Measurements from ENCODE around the gene NSG1.

NSG1 gene

GRCh38 chr4:4411906-4412305 lies 25.0 kb downstream of the NSG1 start:
- Histone ChIP-seq H4K20me1 (ENCODE audit: insufficient read depth, low read length, poor library complexity, severe bottlenecking) (no peaks in the 10 kb centered on the region), H3F3A (ENCODE audit: low read depth) (no peaks in the 10 kb centered on the region), H3K27me3 (ENCODE audit: insufficient read depth, low read length, poor library complexity, severe bottlenecking) (no peaks in the 10 kb centered on the region), H3K79me2 (ENCODE audit: insufficient read depth, low read length) (no peaks in the 10 kb centered on the region), H3K36me3 (ENCODE audit: insufficient read depth, low read length) (no peaks in the 10 kb centered on the region), H3K9me3 (ENCODE audit: insufficient read depth, low read depth, low read length) (no peaks in the 10 kb centered on the region), H2AFZ (ENCODE audit: low read length) (no peak overlapping the region), H3K4me2 (ENCODE audit: low read depth, low read length, poor library complexity, severe bottlenecking) (no peak overlapping the region), H3K9me2 (replicated peaks; ENCODE audit: low read depth, low read length) (no peaks in the 10 kb centered on the region), H3K9ac (ENCODE audit: low read depth, low read length, poor library complexity, severe bottlenecking) (no peak overlapping the region), H3K4me1 (ENCODE audit: insufficient read depth, low read length, poor library complexity, severe bottlenecking) (no peaks in the 10 kb centered on the region), H3K4me3 (ENCODE audit: low read length, poor library complexity, severe bottlenecking) (no peak overlapping the region)
- no peak for TF ChIP-seq CTCF (conservative IDR thresholded peaks at IDR 0.05; ENCODE audit: low read length)
- no peak for TF ChIP-seq EZH2phosphoT487 (IDR thresholded peaks at IDR 0.05; ENCODE audit: borderline replicate concordance)

DNA sequence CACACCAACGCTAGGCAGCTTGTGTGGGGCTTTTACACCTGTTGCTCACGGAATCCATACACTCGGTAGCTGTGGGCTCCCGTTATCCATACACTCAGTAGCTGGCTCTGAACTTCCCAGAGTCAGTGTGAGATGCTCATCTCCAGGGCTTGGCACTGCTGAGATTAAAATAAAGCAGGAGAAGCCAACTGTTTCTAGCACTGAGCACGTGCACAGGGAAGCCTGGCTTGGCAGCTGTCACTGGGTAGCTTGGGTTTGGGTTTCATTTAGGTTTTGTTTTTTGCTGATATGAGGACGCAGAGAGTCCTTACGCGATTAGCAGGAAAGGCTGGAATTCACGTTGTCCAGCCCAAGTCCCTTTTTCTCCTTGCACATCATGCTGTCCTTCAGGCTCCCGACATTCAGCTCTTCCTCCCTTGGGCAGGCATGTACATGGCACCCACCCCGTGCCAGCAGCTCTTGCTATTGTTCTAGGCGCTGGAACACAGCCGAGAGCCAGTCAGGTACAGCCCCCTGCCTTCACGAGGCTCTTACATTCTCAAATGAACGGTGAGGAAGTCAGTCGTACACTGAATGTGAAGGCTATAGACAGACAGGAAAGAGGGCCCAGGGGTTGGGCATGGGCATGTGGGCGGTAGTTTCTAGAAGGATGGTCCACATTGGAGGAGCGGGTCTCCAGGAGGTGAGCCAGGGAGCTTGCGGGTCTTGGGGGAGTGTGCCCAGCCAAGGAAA lies 25.9 kb downstream of the NSG1 start:
- Histone ChIP-seq H3K9me3 (ENCODE audit: insufficient read depth, low read depth, low read length) (no peaks in the 10 kb centered on the region), H3K9me2 (replicated peaks; ENCODE audit: low read depth, low read length) (no peaks in the 10 kb centered on the region), H3K27me3 (ENCODE audit: insufficient read depth, low read length, poor library complexity, severe bottlenecking) (no peaks in the 10 kb centered on the region), H3K79me2 (ENCODE audit: insufficient read depth, low read length) (no peaks in the 10 kb centered on the region), H3F3A (ENCODE audit: low read depth) (no peaks in the 10 kb centered on the region), H3K4me3 (ENCODE audit: low read length, poor library complexity, severe bottlenecking) (no peak overlapping the region), H4K20me1 (ENCODE audit: insufficient read depth, low read length, poor library complexity, severe bottlenecking) (no peaks in the 10 kb centered on the region), H3K9ac (ENCODE audit: low read depth, low read length, poor library complexity, severe bottlenecking) (no peak overlapping the region), H3K4me2 (ENCODE audit: low read depth, low read length, poor library complexity, severe bottlenecking) (no peak overlapping the region), H3K4me1 (ENCODE audit: insufficient read depth, low read length, poor library complexity, severe bottlenecking) (peaks cover 2% of the 10 kb centered on the region), H3K36me3 (ENCODE audit: insufficient read depth, low read length) (no peaks in the 10 kb centered on the region), H2AFZ (ENCODE audit: low read length) (no peak overlapping the region)
- no peak for TF ChIP-seq EZH2phosphoT487 (IDR thresholded peaks at IDR 0.05; ENCODE audit: borderline replicate concordance)
- no peak for TF ChIP-seq CTCF (conservative IDR thresholded peaks at IDR 0.05; ENCODE audit: low read length)

DNA sequence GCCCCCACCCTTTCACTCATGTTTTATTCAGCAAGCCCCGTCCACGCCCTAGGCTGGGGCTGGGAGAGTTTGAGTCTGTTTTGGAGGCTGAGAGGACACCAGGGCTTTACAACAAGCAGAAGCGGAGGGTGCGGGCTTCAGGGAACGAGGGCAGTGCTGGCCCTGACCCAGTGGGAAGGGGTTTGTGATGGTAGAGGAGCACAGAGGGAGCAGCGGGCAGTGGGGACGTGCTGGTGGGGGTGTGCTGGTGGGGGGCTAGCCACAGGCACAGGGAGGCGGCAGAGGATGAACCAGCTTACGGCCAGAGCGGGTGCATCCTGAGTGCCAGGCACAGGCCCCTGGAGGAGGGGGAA lies 26.4 kb downstream of the NSG1 start:
- H3K9me3 ChIP-seq (ENCODE audit: insufficient read depth, low read depth, low read length) = no peaks in the 10 kb centered on the region
- H3F3A ChIP-seq (ENCODE audit: low read depth) = no peaks in the 10 kb centered on the region
- no peak overlapping the region for H3K4me3 ChIP-seq (ENCODE audit: low read length, poor library complexity, severe bottlenecking)
- peaks cover 8% of the 10 kb centered on the region for H3K4me1 ChIP-seq (ENCODE audit: insufficient read depth, low read length, poor library complexity, severe bottlenecking)
- H3K9me2 ChIP-seq (replicated peaks; ENCODE audit: low read depth, low read length) = no peaks in the 10 kb centered on the region
- no peaks in the 10 kb centered on the region for H3K79me2 ChIP-seq (ENCODE audit: insufficient read depth, low read length)
- H2AFZ ChIP-seq (ENCODE audit: low read length) = no peak overlapping the region
- no peak overlapping the region for H3K9ac ChIP-seq (ENCODE audit: low read depth, low read length, poor library complexity, severe bottlenecking)
- no peak overlapping the region for H3K4me2 ChIP-seq (ENCODE audit: low read depth, low read length, poor library complexity, severe bottlenecking)
- no peak for TF ChIP-seq EZH2phosphoT487 (IDR thresholded peaks at IDR 0.05; ENCODE audit: borderline replicate concordance)
- TF ChIP-seq CTCF (conservative IDR thresholded peaks at IDR 0.05; ENCODE audit: low read length) = no peak
- no peaks in the 10 kb centered on the region for H3K36me3 ChIP-seq (ENCODE audit: insufficient read depth, low read length)
- H3K27me3 ChIP-seq (ENCODE audit: insufficient read depth, low read length, poor library complexity, severe bottlenecking) = no peaks in the 10 kb centered on the region
- no peaks in the 10 kb centered on the region for H4K20me1 ChIP-seq (ENCODE audit: insufficient read depth, low read length, poor library complexity, severe bottlenecking)
